Measurements from ENCODE around the gene ZNF414. TPM values are rescaled to one million over a fixed set of nuclear protein-coding genes. Genes with fewer than 3 reads are reported as not detected.
"Not testable (repeated sequence)": the region's sequence is repeated elsewhere in the genome, so short reads cannot be mapped to it uniquely, and the experiment has no call there.

Gene ZNF414
- total RNA-seq, 1 experiment from 2014 or later: 3.4 TPM

DNA sequence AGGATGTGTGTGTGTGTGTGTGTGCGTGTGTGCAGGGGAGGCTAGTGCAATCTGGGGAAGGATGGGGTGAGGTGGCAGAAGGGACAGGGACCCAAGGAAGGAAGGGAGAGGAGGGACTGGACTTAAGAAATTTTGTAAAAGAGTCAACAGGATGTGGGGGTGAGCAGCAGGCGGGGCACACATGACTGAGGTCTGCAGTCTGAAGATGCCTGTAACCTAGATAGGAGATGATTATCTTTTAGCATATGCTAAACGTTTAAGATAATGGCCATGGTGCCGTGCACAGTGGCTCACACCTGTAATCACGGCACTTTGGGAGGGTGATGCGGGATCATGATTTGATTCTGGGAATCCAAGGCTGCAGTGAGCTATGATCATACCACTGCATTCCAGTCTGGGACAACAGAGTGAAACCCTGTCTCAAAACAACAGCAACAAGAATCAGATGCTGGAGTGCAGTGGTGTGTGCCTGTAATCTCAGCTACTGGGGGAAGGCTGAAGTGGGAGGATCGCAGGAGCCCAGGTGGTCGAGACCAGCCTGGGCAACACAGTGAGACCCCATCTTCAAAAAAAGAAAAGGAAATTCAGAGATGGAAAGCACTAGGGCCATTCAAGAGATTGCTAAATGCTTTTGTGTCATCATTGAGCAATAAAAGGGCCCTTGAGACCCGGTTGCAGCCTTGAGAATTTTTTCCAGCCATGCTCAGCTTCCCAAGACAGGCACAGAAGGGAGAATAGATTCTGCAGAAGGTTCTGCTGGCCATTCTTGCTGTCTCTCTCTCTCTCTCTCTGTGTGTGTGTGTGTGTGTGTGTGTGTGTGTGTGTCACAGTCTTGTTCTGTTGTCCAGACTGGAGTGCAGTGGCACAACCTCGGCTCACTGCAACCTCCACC, 3.8 kb upstream of the ZNF414 start:
- no peak for DNase-seq (ENCODE audit: low spot score)

DNA sequence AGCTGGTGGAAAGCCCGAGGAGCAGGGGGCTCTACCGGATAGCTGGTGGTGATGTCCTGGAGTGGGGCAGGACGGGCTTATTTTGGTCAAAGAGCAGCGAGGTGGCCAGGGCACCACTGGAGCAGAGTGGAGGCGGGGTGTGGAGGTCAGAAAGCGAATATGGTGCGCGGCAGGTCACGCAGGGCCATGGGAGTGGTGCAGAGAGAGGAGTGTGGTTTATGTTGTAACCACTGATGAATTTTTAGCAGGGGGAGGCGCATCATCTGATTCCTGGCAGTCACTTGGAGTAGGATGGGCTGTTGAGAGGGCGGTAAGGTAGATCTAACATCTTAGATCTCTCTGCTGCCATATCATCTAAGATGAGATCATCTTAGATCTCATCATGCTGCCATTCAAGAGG, 1.4 kb upstream of the ZNF414 start:
- DNase-seq (ENCODE audit: low spot score): no peak

DNA sequence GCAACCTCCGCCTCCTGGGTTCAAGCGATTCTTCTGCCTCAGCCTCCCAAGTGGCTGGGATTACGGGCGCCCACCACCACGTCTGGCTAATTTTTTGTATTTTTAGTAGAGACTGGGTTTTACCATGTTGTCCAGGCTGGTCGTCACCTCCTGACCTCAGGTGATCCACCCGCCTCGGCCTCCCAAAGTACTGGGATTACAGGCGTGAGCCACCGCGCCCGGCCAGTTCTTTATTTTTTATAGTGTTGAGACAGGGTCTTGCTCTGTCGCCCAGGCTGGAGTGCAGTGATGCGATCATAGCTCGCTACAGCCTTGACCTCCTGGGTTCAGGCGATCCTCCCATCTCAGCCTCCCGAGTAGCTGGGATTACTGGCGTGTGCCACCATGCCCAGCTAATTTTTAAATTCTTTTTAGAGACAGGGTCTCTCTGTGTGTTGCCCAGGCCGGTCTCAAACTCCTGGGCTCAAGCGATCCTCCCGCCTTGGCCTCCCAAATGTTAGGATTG, 590 bp upstream of the ZNF414 start:
- DNase-seq (ENCODE audit: low spot score): not testable (repeated sequence)

GRCh38 chr19:8513036-8513686, 806 bp downstream of the ZNF414 start:
- DNase-seq (ENCODE audit: low spot score): no peak

DNA sequence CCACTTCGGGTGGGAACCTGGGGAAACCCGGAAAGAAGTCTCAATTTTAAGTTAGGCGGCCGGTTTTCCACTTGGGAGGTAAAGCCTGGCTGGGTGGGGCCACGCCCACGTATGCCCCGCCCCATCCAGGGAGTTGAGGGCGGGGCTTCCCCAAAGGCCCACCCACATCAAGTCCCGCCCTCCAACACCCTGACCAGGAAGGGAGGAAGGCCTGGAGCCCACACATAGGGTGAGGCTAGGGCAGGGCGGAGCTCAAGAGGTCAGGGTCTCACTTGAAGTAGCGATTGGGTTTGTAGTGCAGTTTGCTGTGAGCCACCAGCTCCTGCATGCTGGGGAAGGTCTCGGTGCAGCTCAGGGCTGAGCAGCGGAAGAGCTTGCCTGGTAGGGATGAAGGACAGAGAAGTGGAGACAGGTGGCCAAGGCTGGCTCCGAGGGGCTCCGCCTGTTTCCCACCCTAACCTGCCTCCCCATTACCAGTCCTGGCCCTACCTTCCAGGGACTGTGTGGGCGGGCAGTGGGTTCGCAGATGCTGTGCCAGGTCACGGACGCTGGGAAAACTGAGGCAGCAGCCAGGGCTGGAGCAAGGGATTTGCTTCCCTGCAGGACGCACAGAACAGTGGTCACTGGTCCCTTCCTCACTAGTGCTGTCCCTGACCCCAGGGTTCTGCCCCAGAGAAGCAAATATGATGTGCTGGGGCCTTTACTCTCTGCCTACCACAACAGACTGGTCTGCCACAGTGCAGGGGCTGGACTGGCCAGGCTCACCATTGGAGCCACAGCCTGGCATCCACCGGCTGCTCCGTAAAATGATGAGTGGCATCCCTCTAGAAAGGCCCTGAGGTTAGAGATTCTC, 1.6 kb downstream of the ZNF414 start:
- DNase-seq (ENCODE audit: low spot score): peak; percentile 32

GRCh38 chr19:8511573-8512101, 2.3 kb downstream of the ZNF414 start:
- no peak for DNase-seq (ENCODE audit: low spot score)

GRCh38 chr19:8510589-8511115, 3.3 kb downstream of the ZNF414 start:
- DNase-seq (ENCODE audit: low spot score): no peak

DNA sequence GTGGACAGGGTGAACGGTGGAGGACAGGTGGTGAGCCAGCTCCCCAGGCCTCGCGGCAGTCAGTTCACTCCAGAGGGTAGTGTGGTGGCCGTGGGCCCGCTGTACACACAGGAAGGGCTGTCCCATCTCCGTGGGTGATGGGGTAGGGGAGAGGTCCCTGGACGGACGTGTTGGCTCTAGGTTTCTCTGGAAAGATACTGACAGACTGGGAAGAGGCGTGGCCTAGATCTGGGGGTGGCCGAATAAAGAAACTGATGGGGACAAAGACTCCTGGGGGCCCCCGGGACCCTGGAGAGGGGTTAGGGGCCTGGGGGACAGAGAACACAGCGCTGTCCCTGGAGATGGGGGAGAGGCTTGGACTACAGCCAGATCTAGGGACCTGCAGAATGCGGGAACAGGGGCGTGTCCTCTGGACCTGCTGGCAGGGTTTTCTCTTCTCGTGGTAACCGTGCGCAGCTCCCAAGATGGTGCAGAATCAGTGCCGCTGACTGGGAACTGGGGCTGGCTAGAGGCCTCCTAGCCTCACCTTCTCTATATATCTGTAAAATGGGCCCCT, 7.5 kb downstream of the ZNF414 start:
- peak; percentile 35 for DNase-seq (ENCODE audit: low spot score)

GRCh38 chr19:8505680-8506401, 8.1 kb downstream of the ZNF414 start:
- peak; percentile 59 for DNase-seq (ENCODE audit: low spot score)

- no peak for DNase-seq (ENCODE audit: low spot score)
These were observed 9.0 kb downstream of the ZNF414 start for GRCh38 chr19:8504919-8505318.

DNA sequence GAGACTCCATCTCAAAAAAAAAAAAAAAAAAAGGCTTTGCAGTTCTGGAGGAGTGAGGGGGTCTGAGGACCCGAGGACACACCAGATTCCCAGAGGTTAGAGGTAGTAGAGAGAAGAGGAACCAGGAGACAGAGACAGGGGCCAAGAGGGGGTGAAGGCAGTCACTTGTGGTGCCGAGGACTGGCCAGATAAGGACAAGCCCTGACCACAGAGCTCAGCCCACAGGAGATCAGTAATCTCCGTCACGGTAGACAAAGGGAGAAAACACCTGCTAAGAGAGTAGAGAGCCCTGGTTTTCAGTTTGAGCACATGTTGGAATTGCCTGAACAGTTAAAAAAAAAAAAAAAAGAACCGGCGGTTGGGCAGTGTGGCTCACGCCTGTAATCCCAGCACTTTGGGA, 9.8 kb downstream of the ZNF414 start:
- DNase-seq (ENCODE audit: low spot score): no peak

DNA sequence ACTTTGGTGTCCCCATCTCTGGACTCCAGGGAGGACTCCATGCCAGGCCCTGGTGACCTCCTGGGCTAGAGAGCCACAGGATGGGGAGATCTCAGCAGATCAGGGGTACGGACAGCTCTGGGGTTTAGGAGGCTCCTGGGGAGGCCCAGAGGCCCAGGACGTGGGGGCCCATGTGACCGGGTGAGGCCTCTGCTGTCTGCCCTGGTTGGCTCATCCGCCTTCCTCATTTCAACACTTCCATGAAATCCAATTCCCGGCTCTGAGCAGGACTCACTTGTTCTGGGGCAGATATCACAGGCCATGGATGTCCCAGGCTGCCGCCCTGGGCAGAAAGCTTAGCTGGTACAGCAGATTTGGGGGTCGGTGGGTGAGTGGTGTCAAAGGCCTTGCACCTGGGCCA, 10.5 kb downstream of the ZNF414 start:
- no peak for DNase-seq (ENCODE audit: low spot score)

- DNase-seq (ENCODE audit: low spot score): no peak
These were observed 12.0 kb downstream of the ZNF414 start for GRCh38 chr19:8501981-8502380.

DNA sequence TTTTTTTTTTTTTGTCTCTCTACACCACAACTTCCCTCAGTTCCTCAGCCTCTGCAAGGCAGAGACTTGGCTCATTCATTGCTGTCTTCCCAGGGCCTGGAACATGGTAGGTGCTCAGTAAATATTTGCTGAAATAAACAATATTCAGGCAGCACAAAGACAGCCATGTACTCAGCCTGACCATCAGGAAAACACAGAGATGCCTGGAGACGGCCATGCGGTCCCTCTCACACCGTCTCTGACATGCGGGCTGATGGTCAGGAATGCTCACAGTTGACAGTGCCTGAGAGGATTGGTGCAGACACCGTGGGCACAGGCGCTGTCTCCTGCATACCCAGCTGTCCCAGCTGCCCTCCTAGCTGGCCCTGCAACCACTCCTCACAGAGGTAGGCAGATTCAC, 12.5 kb downstream of the ZNF414 start:
- no peak for DNase-seq (ENCODE audit: low spot score)

GRCh38 chr19:8500158-8500557, 13.8 kb downstream of the ZNF414 start:
- DNase-seq (ENCODE audit: low spot score): no peak

DNA sequence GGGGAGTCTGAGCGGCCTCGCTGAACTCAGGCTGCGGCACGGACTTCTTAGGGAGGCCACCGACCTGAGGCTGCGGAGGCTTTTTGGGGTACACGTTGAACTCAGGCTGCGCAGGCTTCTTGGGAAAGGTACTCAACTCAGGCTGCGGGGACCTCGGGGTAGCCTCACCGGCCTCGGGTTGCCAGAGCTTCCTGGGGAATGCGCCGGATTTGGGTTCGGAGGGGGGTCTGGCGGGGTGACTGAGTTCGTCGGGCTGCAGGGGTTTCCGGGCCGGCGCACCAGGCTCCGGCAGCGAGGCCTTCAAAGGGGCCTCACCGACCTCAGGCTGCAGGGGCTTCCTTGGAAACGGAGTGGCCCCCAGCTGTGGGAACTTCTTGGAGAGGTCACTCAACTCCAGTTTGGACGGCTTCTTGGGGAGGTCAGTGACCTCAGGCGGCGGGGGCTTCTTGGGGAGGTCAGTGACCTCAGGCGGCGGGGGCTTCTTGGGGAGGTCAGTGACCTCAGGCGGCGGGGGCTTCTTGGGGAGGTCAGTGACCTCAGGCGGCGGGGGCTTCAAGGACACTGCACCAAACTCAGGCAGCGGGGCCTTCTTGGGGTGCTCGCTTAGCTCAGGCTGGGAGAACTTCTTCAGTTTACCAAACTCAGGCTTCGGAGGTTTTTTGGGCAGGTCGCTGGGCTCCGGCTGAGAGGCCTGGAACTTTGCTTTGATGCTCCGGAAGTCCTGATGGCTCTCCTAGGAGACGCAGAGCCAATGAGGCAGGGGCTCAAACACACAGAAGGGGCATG, 14.7 kb downstream of the ZNF414 start:
- DNase-seq (ENCODE audit: low spot score): no peak

DNA sequence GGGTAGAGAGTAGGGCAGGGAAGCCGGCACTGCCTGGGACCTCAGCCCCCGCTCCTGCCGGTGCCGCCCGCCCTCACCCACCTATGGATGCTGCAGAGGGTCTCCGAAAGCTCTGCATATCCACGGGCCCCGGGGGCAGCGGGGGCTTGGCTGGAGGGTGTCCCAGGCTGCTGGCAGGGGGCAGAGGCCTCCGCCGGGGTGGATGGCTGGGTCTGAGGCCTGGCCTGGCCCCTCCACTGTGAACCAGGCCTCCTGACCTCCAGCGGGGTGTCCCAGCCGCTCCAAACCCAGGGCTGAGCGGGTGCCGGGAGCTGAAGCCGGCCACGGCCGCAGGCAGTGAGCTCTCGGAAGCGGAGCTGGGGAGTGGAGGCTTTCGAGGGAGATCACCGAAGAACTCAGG, 15.7 kb downstream of the ZNF414 start:
- DNase-seq (ENCODE audit: low spot score): no peak

DNA sequence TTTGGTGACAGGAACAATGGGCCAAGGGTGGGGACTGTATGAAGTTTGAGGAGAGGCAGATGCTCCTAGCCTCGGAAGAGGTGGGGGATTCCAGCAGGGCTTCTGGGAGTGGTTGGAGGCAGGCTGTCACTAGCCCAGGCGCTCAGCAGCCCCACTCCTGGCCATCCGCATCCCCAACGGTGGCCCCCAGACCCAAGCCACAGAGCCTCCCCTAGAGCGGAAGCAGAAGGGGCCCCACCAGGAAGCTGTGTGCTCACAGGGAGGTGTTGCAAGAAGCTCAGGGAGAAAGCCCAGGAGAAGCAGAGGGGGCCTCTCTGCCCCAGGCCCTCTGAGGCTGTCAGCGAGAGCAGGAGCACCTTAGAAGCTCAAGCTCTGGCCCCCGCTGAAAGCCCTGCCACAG, 19.8 kb downstream of the ZNF414 start:
- no peak for DNase-seq (ENCODE audit: low spot score)

DNA sequence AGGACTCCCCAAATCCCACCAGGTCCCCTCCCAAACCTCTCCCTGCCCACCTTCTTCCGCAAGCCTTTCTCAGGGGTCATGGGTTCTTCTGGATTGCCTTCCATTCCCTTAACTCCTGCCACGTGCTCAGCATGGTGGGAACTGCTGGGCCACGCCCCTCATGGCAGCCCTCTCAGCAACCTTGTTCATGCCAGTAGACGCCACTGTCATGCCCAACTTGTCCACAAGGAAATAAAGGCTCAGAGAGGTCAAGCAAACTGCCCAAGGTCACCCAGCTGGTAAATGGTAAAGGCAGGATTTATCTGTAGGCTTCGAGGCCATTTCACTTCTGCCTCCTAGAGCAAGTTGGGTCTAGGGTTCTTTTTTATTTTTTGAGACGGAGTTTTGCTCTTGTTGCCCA, 22.4 kb downstream of the ZNF414 start:
- no peak for DNase-seq (ENCODE audit: low spot score)

- DNase-seq (ENCODE audit: low spot score): no peak
These were observed 23.1 kb downstream of the ZNF414 start for GRCh38 chr19:8490873-8491272.

Measured in A172 (cell line).